Measurements from ENCODE around the gene BRD4. TPM values are rescaled to one million over a fixed set of nuclear protein-coding genes. Genes with fewer than 3 reads are reported as not detected.

The BRD4 gene
- total RNA-seq, 1 donor from 2014 or later = 60.9 TPM

DNA sequence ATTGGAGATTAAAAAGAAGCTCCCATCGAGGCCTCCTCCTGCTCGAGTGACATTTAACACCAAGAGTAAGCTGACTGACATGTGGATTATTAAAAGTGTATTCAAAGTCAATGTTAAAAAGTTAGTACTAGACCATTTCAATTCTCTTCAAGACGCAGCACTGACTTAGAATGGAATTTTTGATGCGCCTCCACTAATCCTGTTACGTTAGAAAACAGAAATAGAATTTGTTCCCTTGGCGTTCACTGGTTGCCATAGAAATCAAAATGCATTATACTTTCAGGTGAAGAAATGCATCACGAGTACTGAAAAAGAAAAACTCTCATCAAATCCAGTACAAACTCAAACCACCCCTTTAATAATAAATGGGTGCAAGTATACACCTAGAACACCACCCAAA, 42.2 kb downstream of the BRD4 start:
- no peak for DNase-seq
- TF ChIP-seq, protein P1, sequence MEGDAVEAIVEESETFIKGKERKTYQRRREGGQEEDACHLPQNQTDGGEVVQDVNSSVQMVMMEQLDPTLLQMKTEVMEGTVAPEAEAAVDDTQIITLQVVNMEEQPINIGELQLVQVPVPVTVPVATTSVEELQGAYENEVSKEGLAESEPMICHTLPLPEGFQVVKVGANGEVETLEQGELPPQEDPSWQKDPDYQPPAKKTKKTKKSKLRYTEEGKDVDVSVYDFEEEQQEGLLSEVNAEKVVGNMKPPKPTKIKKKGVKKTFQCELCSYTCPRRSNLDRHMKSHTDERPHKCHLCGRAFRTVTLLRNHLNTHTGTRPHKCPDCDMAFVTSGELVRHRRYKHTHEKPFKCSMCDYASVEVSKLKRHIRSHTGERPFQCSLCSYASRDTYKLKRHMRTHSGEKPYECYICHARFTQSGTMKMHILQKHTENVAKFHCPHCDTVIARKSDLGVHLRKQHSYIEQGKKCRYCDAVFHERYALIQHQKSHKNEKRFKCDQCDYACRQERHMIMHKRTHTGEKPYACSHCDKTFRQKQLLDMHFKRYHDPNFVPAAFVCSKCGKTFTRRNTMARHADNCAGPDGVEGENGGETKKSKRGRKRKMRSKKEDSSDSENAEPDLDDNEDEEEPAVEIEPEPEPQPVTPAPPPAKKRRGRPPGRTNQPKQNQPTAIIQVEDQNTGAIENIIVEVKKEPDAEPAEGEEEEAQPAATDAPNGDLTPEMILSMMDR (IDR thresholded peaks at IDR 0.05; ENCODE audit: borderline replicate concordance) = no peak
- H3K27ac ChIP-seq (replicated peaks) = peak overlapping the region; percentile 25
- H3K4me3 ChIP-seq = no peak overlapping the region
- peaks cover 100% of the 10 kb centered on the region for H3K4me1 ChIP-seq
- H3K27me3 ChIP-seq (ENCODE audit: low read depth) = no peaks in the 10 kb centered on the region
- no peaks in the 10 kb centered on the region for H3K36me3 ChIP-seq
- intact Hi-C loops (cut with micrococcal nuclease) = loop anchor here (5.0 kb wide), 1 partner anchor 37 kb away; no protein-coding TSS in a partner anchor
- H3K9me3 ChIP-seq (replicated peaks) = no peaks in the 10 kb centered on the region

DNA sequence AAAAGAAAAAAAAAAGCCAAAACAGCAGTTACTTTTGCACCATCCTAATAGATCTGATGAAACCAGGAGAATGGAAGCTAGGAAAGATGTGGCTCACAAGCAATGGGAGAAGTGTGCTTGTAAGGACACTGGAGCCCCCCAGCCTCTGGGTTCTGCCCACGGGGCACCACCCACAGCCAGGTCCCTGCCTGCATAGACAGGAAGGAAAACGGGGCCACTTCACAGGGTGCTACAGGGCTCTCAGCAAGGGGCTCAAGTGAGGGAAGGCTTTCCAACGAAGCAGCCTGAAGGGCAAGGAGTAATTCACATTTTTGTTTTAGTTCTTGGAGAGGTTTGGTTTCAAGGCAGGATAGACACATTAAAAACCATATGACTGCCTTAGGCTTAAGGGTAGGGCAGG, 42.7 kb downstream of the BRD4 start:
- H3K9me3 ChIP-seq (replicated peaks) = no peaks in the 10 kb centered on the region
- no peaks in the 10 kb centered on the region for H3K27me3 ChIP-seq (ENCODE audit: low read depth)
- peak overlapping the region; percentile 25 for H3K27ac ChIP-seq (replicated peaks)
- DNase-seq = no peak
- H3K4me1 ChIP-seq = peaks cover 100% of the 10 kb centered on the region
- no peaks in the 10 kb centered on the region for H3K36me3 ChIP-seq
- intact Hi-C loops (cut with micrococcal nuclease) = loop anchor here (5.0 kb wide), 1 partner anchor 38 kb away; no protein-coding TSS in a partner anchor
- H3K4me3 ChIP-seq = no peak overlapping the region
- TF ChIP-seq, protein P1 (IDR thresholded peaks at IDR 0.05; ENCODE audit: borderline replicate concordance) = no peak

DNA sequence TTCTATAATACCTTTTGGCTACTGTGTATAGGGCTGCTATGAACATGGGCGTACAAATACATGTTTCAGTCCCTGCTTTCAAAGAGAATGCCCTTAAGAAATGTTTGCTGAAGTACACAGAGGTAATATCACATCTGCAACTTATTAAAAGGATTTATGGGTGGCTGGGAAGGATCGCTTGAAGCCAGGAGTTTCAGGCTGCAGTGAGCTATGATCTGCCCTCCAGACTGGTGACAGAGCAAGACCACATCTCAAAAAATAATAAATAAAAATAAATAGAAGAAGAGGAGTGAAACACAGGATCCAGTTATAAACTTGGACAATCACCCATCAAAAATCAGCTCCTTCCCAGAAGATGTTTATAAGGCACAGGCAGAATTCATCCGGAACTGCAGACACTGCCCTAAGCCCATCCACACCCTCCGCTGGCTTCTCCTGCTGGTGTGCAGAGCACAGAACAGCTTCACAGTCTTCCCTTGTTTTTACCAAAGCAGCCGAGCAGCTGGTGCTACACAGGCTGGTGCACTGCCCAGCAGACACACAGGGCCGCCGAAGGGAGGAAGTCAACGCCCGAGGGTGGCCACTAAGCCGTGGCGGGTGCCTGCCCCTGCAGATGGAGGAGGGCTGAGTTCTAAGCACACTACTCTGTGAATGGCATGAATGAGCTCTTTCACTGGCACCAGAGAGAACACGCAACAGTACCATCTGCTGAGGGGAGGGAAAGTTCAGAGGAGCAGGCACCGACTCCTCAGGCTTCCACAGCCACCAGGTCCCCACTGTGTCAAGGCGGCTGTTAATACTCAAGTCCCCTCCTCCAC, 44.0 kb downstream of the BRD4 start:
- Histone ChIP-seq H3K27ac (replicated peaks) (peak overlapping the region; percentile 28), H3K36me3 (no peaks in the 10 kb centered on the region), H3K4me3 (peak overlapping the region; percentile 20), H3K4me1 (peaks cover 100% of the 10 kb centered on the region), H3K27me3 (ENCODE audit: low read depth) (no peaks in the 10 kb centered on the region), H3K9me3 (replicated peaks) (no peaks in the 10 kb centered on the region)
- no peak for DNase-seq
- intact Hi-C loops (cut with micrococcal nuclease) = no loop called here
- TF ChIP-seq, protein P1 (IDR thresholded peaks at IDR 0.05; ENCODE audit: borderline replicate concordance) = no peak

DNA sequence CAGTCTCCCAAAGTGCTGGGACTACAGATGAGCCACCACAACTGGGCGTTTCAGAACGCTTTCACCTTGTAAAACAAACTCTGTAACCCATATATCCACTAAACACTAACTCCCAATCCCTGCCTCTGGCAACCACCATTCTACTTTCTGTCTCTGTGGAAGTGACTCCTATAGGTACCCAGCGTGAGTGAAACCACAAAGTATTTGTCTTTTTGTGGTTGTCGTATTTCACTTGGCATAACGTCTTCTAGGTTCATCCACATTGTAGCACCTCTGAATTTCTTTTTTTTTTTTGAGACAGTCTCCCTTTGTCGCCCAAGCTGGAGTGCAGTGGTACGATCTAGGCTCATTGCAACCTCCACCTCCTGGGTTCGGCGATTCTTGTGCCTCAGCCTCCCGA, 44.8 kb downstream of the BRD4 start:
- Histone ChIP-seq H3K4me1 (peaks cover 100% of the 10 kb centered on the region), H3K27me3 (ENCODE audit: low read depth) (no peaks in the 10 kb centered on the region), H3K9me3 (replicated peaks) (no peaks in the 10 kb centered on the region), H3K27ac (replicated peaks) (peak overlapping the region; percentile 28), H3K36me3 (no peaks in the 10 kb centered on the region), H3K4me3 (no peak overlapping the region)
- no peak for DNase-seq
- TF ChIP-seq, protein P1 (IDR thresholded peaks at IDR 0.05; ENCODE audit: borderline replicate concordance) = no peak
- intact Hi-C loops (cut with micrococcal nuclease) = no loop called here

DNA sequence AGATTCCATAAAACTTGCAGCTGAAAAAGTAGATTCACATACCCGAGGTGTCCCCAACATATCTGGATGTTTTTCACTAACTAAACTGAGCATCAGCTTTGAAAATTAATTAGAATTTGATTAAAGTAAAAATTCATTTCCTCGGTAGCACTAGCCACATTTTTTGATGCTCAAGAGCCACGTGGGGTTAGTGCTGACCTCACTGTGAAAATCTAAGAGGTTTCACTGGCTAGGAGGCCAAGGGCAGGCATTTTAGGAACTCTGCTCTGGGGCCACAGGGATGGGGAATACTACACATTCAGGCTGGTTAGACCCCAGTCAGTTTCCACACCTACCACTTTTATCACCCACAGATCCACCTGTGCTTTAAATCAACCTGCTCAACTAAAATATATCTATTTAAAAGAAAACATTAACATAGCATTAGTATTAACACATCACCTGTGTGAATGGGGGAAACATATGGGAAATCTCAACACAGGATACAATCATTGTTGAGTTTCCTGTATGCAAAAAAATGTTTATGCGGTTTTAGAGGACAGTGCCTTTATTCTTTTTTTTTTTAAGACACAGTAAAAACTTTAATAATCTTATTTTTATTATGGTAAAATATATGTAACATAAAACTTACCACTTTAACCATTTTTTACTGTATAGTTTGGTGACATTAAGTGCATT, 45.5 kb downstream of the BRD4 start:
- intact Hi-C loops (cut with micrococcal nuclease) = no loop called here

More for the DNA sequence above, 45.5 kb downstream of the BRD4 start:
- H3K27ac ChIP-seq (replicated peaks) = no peak overlapping the region
- TF ChIP-seq, protein P1 (IDR thresholded peaks at IDR 0.05; ENCODE audit: borderline replicate concordance) = no peak
- no peaks in the 10 kb centered on the region for H3K36me3 ChIP-seq
- DNase-seq = no peak
- H3K27me3 ChIP-seq (ENCODE audit: low read depth) = no peaks in the 10 kb centered on the region
- no peaks in the 10 kb centered on the region for H3K9me3 ChIP-seq (replicated peaks)
- H3K4me1 ChIP-seq = peaks cover 100% of the 10 kb centered on the region
- H3K4me3 ChIP-seq = no peak overlapping the region

Measured in left ventricle myocardium inferior (tissue), 1 donor.